GM12878 (cell line): ENCODE measurements around the gene OR2V1. TPM values are rescaled to one million over a fixed set of nuclear protein-coding genes. Genes with fewer than 3 reads are reported as not detected.
"Not testable (repeated sequence)": the region's sequence is repeated elsewhere in the genome, so short reads cannot be mapped to it uniquely, and the experiment has no call there.

Source experiments
- ATAC-seq: fragments of 200-7000 bp; cut with Tn5 transposase; 3 replicates; pipeline ENCODE4 v1.9.1; 2020; ENCODE audit warnings: mild to moderate bottlenecking, moderate library complexity
- BruUV-seq: library from RNA; stranded (reverse); fragments of 400-500 nt; replicated peaks from 2 replicates; lab custom pipeline; 2021; lab: Mats Ljungman, UMichigan
- CTCF ChIA-PET: fragments of 300-600 bp; sonication (Branson Sonifier 250); formaldehyde crosslinking; extraction: SDS; loops from one replicate; lab custom pipeline; 2021; ENCODE audit warnings: inconsistent platforms; lab: Yijun Ruan, JAX
- POLR2A ChIA-PET: fragments of 350-600 bp; formaldehyde crosslinking; extraction: SDS; loops from one replicate; lab custom pipeline; 2021; ENCODE audit warnings: inconsistent platforms; lab: Charles Lee
- RAD21 ChIA-PET: fragments of 300-600 bp; sonication (Branson Sonifier 250); formaldehyde crosslinking; loops from one replicate; lab custom pipeline; 2023; ENCODE audit warnings: antibody characterized with exemption; ENCODE audit not compliant: unreplicated experiment; lab: Charles Lee
- SMC1A ChIA-PET: fragments of 300-600 bp; sonication (Branson Sonifier 250); formaldehyde crosslinking; loops from one replicate; lab custom pipeline; 2023; ENCODE audit not compliant: unreplicated experiment, uncharacterized antibody; lab: Charles Lee
- DNase-seq: peaks from one replicate; pipeline ENCODE4 v3.0.0-alpha.2; 2011; ENCODE audit warnings: low read depth, low spot score
- FAIRE-seq: peaks from 3 replicates; lab custom pipeline; 2011; peaks lifted over from hg19 to GRCh38; lab: Jason Lieb, UNC
- H2AFZ ChIP-seq: 2 replicates; pipeline ENCODE4 v1.6.0; 2011; ENCODE audit warnings: low read depth, low read length, control low read depth; ENCODE audit not compliant: control insufficient read depth
- H3K27ac ChIP-seq: 2 replicates; pipeline ENCODE4 v1.5.1; 2011; ENCODE audit warnings: control low read depth; ENCODE audit not compliant: control insufficient read depth, insufficient read depth
- H3K27me3 ChIP-seq, 2 experiments: replicated peaks in 1 of 2; 2 replicates each; pipeline versions ENCODE4 v1.6.0 to v1.6.1; 2011; ENCODE audit warnings: low read length in 1 of 2; ENCODE audit not compliant: control insufficient read depth in 2 of 2, insufficient read depth in 2 of 2
- H3K36me3 ChIP-seq, 2 experiments: 2 replicates each; pipeline ENCODE4 v1.5.1; 2011; ENCODE audit warnings: low read length in 1 of 2; ENCODE audit not compliant: control insufficient read depth in 2 of 2, insufficient read depth in 2 of 2
- H3K4me1 ChIP-seq: 2 replicates; pipeline ENCODE4 v1.6.1; 2011; ENCODE audit warnings: mild to moderate bottlenecking, low read length, moderate library complexity, mixed read lengths; ENCODE audit not compliant: control insufficient read depth, insufficient read depth
- H3K4me2 ChIP-seq: 2 replicates; pipeline ENCODE4 v1.6.0; 2011; ENCODE audit warnings: control low read depth; ENCODE audit not compliant: control insufficient read depth, insufficient read depth
- H3K4me3 ChIP-seq: fragments of 200-600 bp; sonication (generic); 2 replicates; pipeline ENCODE4 v1.5.1; 2016
- H3K79me2 ChIP-seq: 2 replicates; pipeline ENCODE4 v1.6.0; 2011; ENCODE audit warnings: low read length; ENCODE audit not compliant: control insufficient read depth, insufficient read depth
- H3K9ac ChIP-seq: 2 replicates; pipeline ENCODE4 v1.8.0; 2011; ENCODE audit warnings: low read length, control low read depth, mixed read lengths; ENCODE audit not compliant: control insufficient read depth, insufficient read depth
- H3K9me3 ChIP-seq: replicated peaks from 3 replicates; pipeline ENCODE4 v1.5.1; 2011; ENCODE audit warnings: mild to moderate bottlenecking, low read length; ENCODE audit not compliant: control insufficient read depth, insufficient read depth
- H4K20me1 ChIP-seq: 2 replicates; pipeline ENCODE4 v1.6.0; 2011; ENCODE audit not compliant: control insufficient read depth, insufficient read depth
- ATF2 ChIP-seq: IDR thresholded peaks from 2 replicates; pipeline ENCODE4 v1.6.1; 2012; ENCODE audit warnings: low read length, inconsistent platforms
- EED ChIP-seq: sonication (generic); IDR thresholded peaks from 2 replicates; pipeline ENCODE4 v1.6.1; 2016; ENCODE audit warnings: antibody characterized with exemption, low read depth
- GABPA ChIP-seq: IDR thresholded peaks from 2 replicates; pipeline ENCODE4 v1.6.1; 2014; ENCODE audit warnings: antibody characterized with exemption, low read depth, mild to moderate bottlenecking, inconsistent platforms
- GATAD2B ChIP-seq: fragments of 450-650 bp; conservative IDR thresholded peaks from 2 replicates; pipeline ENCODE4 v1.6.1; 2017; ENCODE audit warnings: low read depth, mild to moderate bottlenecking, moderate library complexity
- IKZF2 ChIP-seq, 2 experiments: fragments of 450-650 bp; IDR thresholded peaks; 2 replicates each; pipeline ENCODE4 v1.6.1; 2017; ENCODE audit warnings: mild to moderate bottlenecking in 2 of 2, moderate library complexity in 2 of 2
- MEF2B ChIP-seq: fragments of 450-650 bp; IDR thresholded peaks from 2 replicates; pipeline ENCODE4 v1.6.1; 2018; ENCODE audit warnings: mild to moderate bottlenecking, moderate library complexity; ENCODE audit not compliant: partially characterized antibody, poor library complexity, severe bottlenecking
- PAX5 ChIP-seq: IDR thresholded peaks from 2 replicates; pipeline ENCODE4 v1.6.1; 2011; ENCODE audit warnings: low read depth, low read length, borderline replicate concordance
- REST ChIP-seq: IDR thresholded peaks from 2 replicates; pipeline ENCODE4 v1.6.1; 2012; ENCODE audit warnings: mild to moderate bottlenecking, low read depth, low read length
- SPI1 ChIP-seq: IDR thresholded peaks from 2 replicates; pipeline ENCODE4 v1.6.1; 2011; ENCODE audit warnings: low read depth, mild to moderate bottlenecking, low read length, moderate library complexity, borderline replicate concordance; ENCODE audit not compliant: insufficient read depth
- ZNF274 ChIP-seq: IDR thresholded peaks from one replicate; pipeline ENCODE4 v1.8.0; 2011; ENCODE audit not compliant: insufficient read length, insufficient read depth
- WGBS: methylation state at CpG from one replicate; pipeline ENCODE4 v1.1.6; 2016; ENCODE audit warnings: low lambda C conversion rate; ENCODE audit not compliant: insufficient replicate concordance, insufficient coverage; ENCODE audit errors: missing lambda C conversion rate; 5-methylcytosine and 5-hydroxymethylcytosine counted together
- in situ Hi-C: fragments of 300-500 bp; cut with MboI; formaldehyde crosslinking; loops from 9 replicates; pipeline ENCODE4 v1.14.3; 2018; ENCODE audit warnings: mixed read lengths
- intact Hi-C: fragments of 100-400 bp; cut with micrococcal nuclease; formaldehyde crosslinking; loops from one replicate; pipeline ENCODE4 v1.14.2; 2022; ENCODE audit not compliant: unreplicated experiment
- polyA plus RNA-seq, 11 experiments: library from polyadenylated mRNA; depleted of rRNA in 4 of 11; unstranded in 6 of 11; stranded (reverse) in 5 of 11; fragments of >200 nt; fragmentation: Nextera tagmentation in 4 of 11; fragmentation: Illumina TruSeq in 1 of 11; extraction: Ambion mirVana in 4 of 11; extraction: Trizol in 1 of 11; gene quantifications; 1 replicate in 1 of 11; 2 replicates in 10 of 11; pipeline versions ENCODE4 v1.2.1 to v1.2.3, GENCODE V29; 2011 to 2016; ENCODE audit warnings: inconsistent platforms in 2 of 11, missing spikeins in 2 of 11, low read depth in 1 of 11
- total RNA-seq, 4 experiments: library from RNA; depleted of rRNA in 3 of 4; stranded (reverse); fragments of >200 nt in 3 of 4; fragmentation: Illumina TruSeq in 1 of 4; extraction: Trizol in 1 of 4; gene quantifications; 2 replicates each; pipeline versions ENCODE4 v1.2.1 to v1.2.3, GENCODE V29; 2013 to 2021

OR2V1 gene
- total and polyA plus RNA-seq, 10 of the 15 experiments (the other 5 are each of a cell fraction or from before 2014, with no cell fraction given) = 0.20 to 4.4 TPM; not detected in 8

DNA sequence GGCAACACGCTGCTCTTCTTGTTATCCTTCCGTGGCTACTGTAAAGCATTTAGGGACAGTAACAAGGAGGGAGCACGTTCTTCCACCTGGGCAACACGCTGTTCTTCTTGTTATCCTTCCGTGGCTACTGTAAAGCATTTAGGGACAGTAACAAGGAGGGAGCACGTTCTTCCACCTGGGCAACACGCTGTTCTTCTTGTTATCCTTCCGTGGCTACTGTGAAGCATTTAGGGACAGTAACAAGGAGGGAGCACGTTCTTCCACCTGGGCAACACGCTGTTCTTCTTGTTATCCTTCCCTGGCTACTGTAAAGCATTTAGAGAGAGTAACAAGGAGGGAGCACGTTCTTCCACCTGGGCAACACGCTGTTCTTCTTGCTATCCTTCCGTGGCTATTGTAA lies 17.4 kb downstream of the OR2V1 start:
- FAIRE-seq, H3K36me3 ChIP-seq, RAD21 ChIA-PET, BruUV-seq, H3K4me3 ChIP-seq, SMC1A ChIA-PET, intact Hi-C loops, H3K27me3 ChIP-seq, DNase-seq, ATAC-seq, CTCF ChIA-PET, H3K9me3 ChIP-seq, H3K9ac ChIP-seq, H2AFZ ChIP-seq, H4K20me1 ChIP-seq, H3K79me2 ChIP-seq, in situ Hi-C loops, H3K4me1 ChIP-seq, H3K27ac ChIP-seq, H3K4me2 ChIP-seq: not testable (repeated sequence)
- 21% methylated on average over 8 of the region's 13 CpGs for WGBS
- POLR2A ChIA-PET = interaction anchor here (0.7 kb wide), 1 partner anchor 15 kb away, joined by 3 read pairs; no protein-coding TSS in a partner anchor

- CTCF ChIA-PET = interaction anchor here (1.1 kb wide), 1 partner anchor 46 kb away, joined by 3 read pairs; no protein-coding TSS in a partner anchor
- ATAC-seq (no peak), FAIRE-seq (no peak), DNase-seq (no peak)
- Histone ChIP-seq H3K36me3 (no peaks in the 10 kb centered on the region), H3K27me3 (no peaks in the 10 kb centered on the region; a peak in 2 of 4 replicates), H3K4me3 (no peak overlapping the region), H4K20me1 (no peaks in the 10 kb centered on the region), H3K27ac (no peak overlapping the region), H3K4me2 (no peak overlapping the region), H3K9me3 (peaks cover 3% of the 10 kb centered on the region; the same call in 1 of the 3 replicates), H3K9ac (no peak overlapping the region), H3K79me2 (no peaks in the 10 kb centered on the region), H2AFZ (no peak overlapping the region), H3K4me1 (no peaks in the 10 kb centered on the region)
- SMC1A ChIA-PET = no interaction called here
- BruUV-seq = no TSS peak
- RAD21 ChIA-PET = no interaction called here
- in situ Hi-C loops (no loop called here), intact Hi-C loops (no loop called here)
- POLR2A ChIA-PET = interaction anchor here (0.6 kb wide), 1 partner anchor 114 kb away, joined by 4 read pairs; no protein-coding TSS in a partner anchor
- WGBS = 57% methylated on average over 5 of the region's 5 CpGs
- TF ChIP-seq ZNF274 = no peak
- no peak for TF ChIP-seq IKZF2 (IDR thresholded peaks at IDR 0.05)
- TF ChIP-seq SPI1 = no peak
- TF ChIP-seq MEF2B = no peak
- TF ChIP-seq GATAD2B = no peak
- TF ChIP-seq REST = no peak
- TF ChIP-seq PAX5 = no peak
- TF ChIP-seq ATF2 = no peak
- no peak for TF ChIP-seq EED
- no peak for TF ChIP-seq GABPA
These were observed 18.5 kb downstream of the OR2V1 start for GRCh38 chr5:181112476-181112875.
